Measurements from ENCODE around the gene SERPINB6.

DNA sequence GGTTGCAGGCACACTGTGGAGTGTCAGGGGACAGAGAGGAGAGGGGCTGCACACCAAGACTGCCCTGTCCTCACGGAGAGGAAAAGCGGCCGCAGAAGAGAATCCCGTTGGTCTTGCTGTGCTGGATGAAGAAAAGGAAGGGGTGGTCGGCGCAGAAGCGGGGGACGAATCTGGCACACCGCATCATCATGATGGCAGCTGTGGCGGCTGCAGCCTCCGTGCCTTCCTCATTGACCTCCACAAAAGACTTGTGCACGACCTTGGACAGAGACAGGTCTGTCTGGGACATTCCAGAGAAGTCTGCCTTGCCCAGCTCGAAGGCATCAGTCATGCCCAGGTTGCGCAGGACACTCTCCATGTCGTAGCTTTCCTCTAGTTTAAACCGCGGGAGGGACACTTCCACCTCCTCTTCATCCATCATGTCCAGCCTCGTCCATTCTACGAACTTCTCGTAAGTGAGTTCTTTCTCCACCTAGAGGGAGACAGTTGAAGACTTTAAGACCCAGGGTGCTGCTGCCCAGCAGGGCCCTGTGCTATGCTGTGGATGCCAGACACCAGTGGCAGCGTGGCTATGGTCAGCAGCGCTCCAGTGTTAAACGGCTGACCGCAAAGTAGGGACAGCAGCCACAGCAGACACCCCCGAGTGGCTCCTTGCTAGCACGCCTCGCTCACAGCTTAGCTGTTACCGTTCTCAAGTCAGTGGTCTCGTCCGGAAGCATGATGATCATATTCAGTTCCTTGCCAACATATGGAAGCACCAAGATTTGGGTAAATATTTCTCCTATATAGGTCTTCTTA lies 22.9 kb downstream of the SERPINB6 start:
- no peak for TF ChIP-seq MAZ (IDR thresholded peaks at IDR 0.05; ENCODE audit: borderline replicate concordance, low read depth, low read length)
- TF ChIP-seq HEYL (CRISPR knock-in tag; IDR thresholded peaks at IDR 0.05): no peak
- TF ChIP-seq ZFP36 (IDR thresholded peaks at IDR 0.05; ENCODE audit: borderline replicate concordance, partially characterized antibody): no peak
- no peak for TF ChIP-seq SMC3 (IDR thresholded peaks at IDR 0.05)
- no peak for TF ChIP-seq POLR2A (IDR thresholded peaks at IDR 0.05; ENCODE audit: low read length)
- no peak for TF ChIP-seq JUNB (IDR thresholded peaks at IDR 0.05)
- TF ChIP-seq ESRRA (IDR thresholded peaks at IDR 0.05; ENCODE audit: borderline replicate concordance, low read length): no peak

Measured in A549 (cell line).